B cell (primary cell): ENCODE results near the gene MAML3.

Source experiments
- EZH2 ChIP-seq: IDR thresholded peaks from 2 replicates; pipeline ENCODE4 v1.6.1; 2012; ENCODE audit warnings: borderline replicate concordance, low read depth, mild to moderate bottlenecking, moderate library complexity, low read length; ENCODE audit not compliant: insufficient read depth, poor library complexity, severe bottlenecking
- TF ChIP-seq, protein P1 (sequence below): fragments of 200-600 bp; IDR thresholded peaks from one replicate; pipeline ENCODE4 v1.8.0; 2022; ENCODE audit warnings: antibody characterized with exemption, mild to moderate bottlenecking

DNA sequence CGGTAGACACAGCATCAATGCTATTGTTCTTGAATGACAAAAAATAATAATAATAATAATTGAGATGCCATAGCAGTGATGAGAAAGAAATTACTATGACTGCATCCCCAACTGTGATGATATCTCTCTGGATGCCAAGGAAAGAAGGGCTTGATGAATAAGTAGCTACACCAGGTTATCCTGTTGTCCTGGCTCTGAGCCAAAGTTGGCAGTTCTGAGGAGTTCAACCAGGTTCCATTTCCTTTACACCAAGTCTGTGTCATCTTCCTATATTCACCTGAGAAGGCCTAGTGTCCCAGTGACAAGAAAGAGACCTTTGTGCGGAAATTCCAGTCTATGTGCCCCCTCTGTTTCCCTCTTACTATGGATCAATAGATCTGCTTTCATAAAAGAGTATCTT is 3.4 kb upstream of the MAML3 start:
- TF ChIP-seq, protein P1, sequence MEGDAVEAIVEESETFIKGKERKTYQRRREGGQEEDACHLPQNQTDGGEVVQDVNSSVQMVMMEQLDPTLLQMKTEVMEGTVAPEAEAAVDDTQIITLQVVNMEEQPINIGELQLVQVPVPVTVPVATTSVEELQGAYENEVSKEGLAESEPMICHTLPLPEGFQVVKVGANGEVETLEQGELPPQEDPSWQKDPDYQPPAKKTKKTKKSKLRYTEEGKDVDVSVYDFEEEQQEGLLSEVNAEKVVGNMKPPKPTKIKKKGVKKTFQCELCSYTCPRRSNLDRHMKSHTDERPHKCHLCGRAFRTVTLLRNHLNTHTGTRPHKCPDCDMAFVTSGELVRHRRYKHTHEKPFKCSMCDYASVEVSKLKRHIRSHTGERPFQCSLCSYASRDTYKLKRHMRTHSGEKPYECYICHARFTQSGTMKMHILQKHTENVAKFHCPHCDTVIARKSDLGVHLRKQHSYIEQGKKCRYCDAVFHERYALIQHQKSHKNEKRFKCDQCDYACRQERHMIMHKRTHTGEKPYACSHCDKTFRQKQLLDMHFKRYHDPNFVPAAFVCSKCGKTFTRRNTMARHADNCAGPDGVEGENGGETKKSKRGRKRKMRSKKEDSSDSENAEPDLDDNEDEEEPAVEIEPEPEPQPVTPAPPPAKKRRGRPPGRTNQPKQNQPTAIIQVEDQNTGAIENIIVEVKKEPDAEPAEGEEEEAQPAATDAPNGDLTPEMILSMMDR = no peak
- no peak for TF ChIP-seq EZH2
